NCI-H2196 treated with DMSO at 0.1 percent for 48 hours (cell line): ENCODE measurements around the gene QRFP.
"Not testable (repeated sequence)": the region's sequence is repeated elsewhere in the genome, so short reads cannot be mapped to it uniquely, and the experiment has no call there.

Experiments
- DNase-seq: peaks from one replicate; lab custom pipeline; 2025; ENCODE audit not compliant: unreplicated experiment; lab: John Stamatoyannopoulos, UW

Gene QRFP

GRCh38 chr9:130920233-130920632 lies 23.6 kb upstream of the QRFP start:
- DNase-seq = no peak

GRCh38 chr9:130919559-130920145 lies 23.0 kb upstream of the QRFP start:
- DNase-seq = no peak

- no peak for DNase-seq
Observed at GRCh38 chr9:130918826-130919558, 22.4 kb upstream of the QRFP start.

GRCh38 chr9:130918101-130918825 lies 21.7 kb upstream of the QRFP start:
- DNase-seq = no peak

- no peak for DNase-seq
Observed at GRCh38 chr9:130917168-130917960, 20.8 kb upstream of the QRFP start.

- no peak for DNase-seq
Observed at GRCh38 chr9:130915096-130915447, 18.5 kb upstream of the QRFP start.

- no peak for DNase-seq
Observed at GRCh38 chr9:130914417-130915095, 17.9 kb upstream of the QRFP start.

GRCh38 chr9:130913599-130914416 lies 17.2 kb upstream of the QRFP start:
- DNase-seq = no peak

GRCh38 chr9:130912932-130913598 lies 16.5 kb upstream of the QRFP start:
- DNase-seq = no peak

GRCh38 chr9:130911254-130912049 lies 14.8 kb upstream of the QRFP start:
- no peak for DNase-seq

GRCh38 chr9:130910670-130911069 lies 14.1 kb upstream of the QRFP start:
- not testable (repeated sequence) for DNase-seq

GRCh38 chr9:130910041-130910440 lies 13.4 kb upstream of the QRFP start:
- not testable (repeated sequence) for DNase-seq

- no peak for DNase-seq
Observed at GRCh38 chr9:130908878-130909355, 12.3 kb upstream of the QRFP start.

GRCh38 chr9:130908146-130908877 lies 11.7 kb upstream of the QRFP start:
- no peak for DNase-seq

GRCh38 chr9:130906735-130907416 lies 10.3 kb upstream of the QRFP start:
- DNase-seq = no peak

- DNase-seq = no peak
Observed at GRCh38 chr9:130905902-130906734, 9.5 kb upstream of the QRFP start.
